SW 1271 (cell line): ENCODE results near the gene NCKAP5.

ENCODE experiments used
- DNase-seq, 2 experiments: peaks; one replicate each; lab custom pipeline; 2025; lab: John Stamatoyannopoulos, UW

Gene NCKAP5

GRCh38 chr2:132798341-132798740 is 769.9 kb downstream of the NCKAP5 start:
- DNase-seq: no peak

- no peak for DNase-seq
These were observed 770.7 kb downstream of the NCKAP5 start for GRCh38 chr2:132797556-132797955.

GRCh38 chr2:132797071-132797470 is 771.2 kb downstream of the NCKAP5 start:
- DNase-seq: no peak

GRCh38 chr2:132795220-132795619 is 773.0 kb downstream of the NCKAP5 start:
- no peak for DNase-seq

GRCh38 chr2:132793532-132793931 is 774.7 kb downstream of the NCKAP5 start:
- DNase-seq: no peak

- no peak for DNase-seq
These were observed 778.0 kb downstream of the NCKAP5 start for GRCh38 chr2:132790207-132790785.

GRCh38 chr2:132789066-132789465 is 779.2 kb downstream of the NCKAP5 start:
- DNase-seq: no peak

GRCh38 chr2:132788310-132788838 is 779.9 kb downstream of the NCKAP5 start:
- no peak for DNase-seq

GRCh38 chr2:132783883-132784282 is 784.4 kb downstream of the NCKAP5 start:
- no peak for DNase-seq

GRCh38 chr2:132782176-132782783 is 786.0 kb downstream of the NCKAP5 start:
- no peak for DNase-seq

- no peak for DNase-seq
These were observed 787.6 kb downstream of the NCKAP5 start for GRCh38 chr2:132780651-132781050.

- no peak for DNase-seq
These were observed 789.0 kb downstream of the NCKAP5 start for GRCh38 chr2:132779206-132779721.

GRCh38 chr2:132776287-132776686 is 792.0 kb downstream of the NCKAP5 start:
- no peak for DNase-seq

- DNase-seq: no peak
These were observed 794.1 kb downstream of the NCKAP5 start for GRCh38 chr2:132774189-132774588.

GRCh38 chr2:132773331-132773730 is 794.9 kb downstream of the NCKAP5 start:
- DNase-seq: no peak

- no peak for DNase-seq
These were observed 795.9 kb downstream of the NCKAP5 start for GRCh38 chr2:132772340-132772739.

- DNase-seq: no peak
These were observed 801.7 kb downstream of the NCKAP5 start for GRCh38 chr2:132766573-132766972.

- DNase-seq: no peak
These were observed 806.8 kb downstream of the NCKAP5 start for GRCh38 chr2:132761437-132761836.

GRCh38 chr2:132760971-132761370 is 807.3 kb downstream of the NCKAP5 start:
- DNase-seq: no peak

GRCh38 chr2:132760405-132760804 is 807.9 kb downstream of the NCKAP5 start:
- no peak for DNase-seq

GRCh38 chr2:132758995-132759394 is 809.3 kb downstream of the NCKAP5 start:
- DNase-seq: no peak

GRCh38 chr2:132757676-132758075 is 810.6 kb downstream of the NCKAP5 start:
- DNase-seq: no peak

- DNase-seq: no peak
These were observed 811.2 kb downstream of the NCKAP5 start for GRCh38 chr2:132757002-132757589.
